Measurements from ENCODE around the gene HSBP1L1.

- TF ChIP-seq FOXM1 (IDR thresholded peaks at IDR 0.05; ENCODE audit: borderline replicate concordance, low read depth) (no peak), CREB1 (IDR thresholded peaks at IDR 0.05; ENCODE audit: low read depth) (no peak), EP300 (IDR thresholded peaks at IDR 0.05; ENCODE audit: borderline replicate concordance) (no peak), RAD21 (IDR thresholded peaks at IDR 0.05; ENCODE audit: low read depth) (no peak), EGR1 (IDR thresholded peaks at IDR 0.05) (no peak), CEBPB (IDR thresholded peaks at IDR 0.05) (no peak), MAX (IDR thresholded peaks at IDR 0.05) (no peak), NFIC (IDR thresholded peaks at IDR 0.05) (no peak)
Observed at GRCh38 chr18:79989195-79989497, 24.7 kb downstream of the HSBP1L1 start.

Data from Ishikawa (cell line).